Stomach smooth muscle (tissue), 2 donors: ENCODE data around the gene HHAT.

Experiments used
- H3K27ac ChIP-seq: one replicate; pipeline ENCODE4 v1.7.0; 2013; ENCODE audit warnings: mild to moderate bottlenecking, low read length, inconsistent platforms
- H3K27me3 ChIP-seq, 2 donors: one replicate each; pipeline ENCODE4 v1.7.0; 2013; ENCODE audit warnings: low read length in 2 of 2; ENCODE audit not compliant: insufficient read depth in 2 of 2, control insufficient read depth in 1 of 2
- H3K36me3 ChIP-seq, 2 donors: one replicate each; pipeline ENCODE4 v1.7.0; 2013; ENCODE audit warnings: low read length in 2 of 2; ENCODE audit not compliant: control insufficient read depth in 2 of 2, insufficient read depth in 2 of 2
- H3K4me1 ChIP-seq: one replicate; pipeline ENCODE4 v1.7.0; 2013; ENCODE audit warnings: low read length; ENCODE audit not compliant: control insufficient read depth, insufficient read depth
- H3K4me3 ChIP-seq, 2 donors: one replicate each; pipeline ENCODE4 v1.7.0; 2013; ENCODE audit warnings: low read length in 2 of 2
- H3K9ac ChIP-seq, 2 donors: one replicate each; pipeline ENCODE4 v1.7.0; 2013; ENCODE audit warnings: low read length in 2 of 2, mild to moderate bottlenecking in 1 of 2
- H3K9me3 ChIP-seq, 2 donors: one replicate each; pipeline ENCODE4 v1.7.0; 2013; ENCODE audit warnings: low read length in 2 of 2; ENCODE audit not compliant: control insufficient read depth in 2 of 2
- donor health status: healthy.
- donor health status: Pancreatic carcinoma.

HHAT gene

DNA sequence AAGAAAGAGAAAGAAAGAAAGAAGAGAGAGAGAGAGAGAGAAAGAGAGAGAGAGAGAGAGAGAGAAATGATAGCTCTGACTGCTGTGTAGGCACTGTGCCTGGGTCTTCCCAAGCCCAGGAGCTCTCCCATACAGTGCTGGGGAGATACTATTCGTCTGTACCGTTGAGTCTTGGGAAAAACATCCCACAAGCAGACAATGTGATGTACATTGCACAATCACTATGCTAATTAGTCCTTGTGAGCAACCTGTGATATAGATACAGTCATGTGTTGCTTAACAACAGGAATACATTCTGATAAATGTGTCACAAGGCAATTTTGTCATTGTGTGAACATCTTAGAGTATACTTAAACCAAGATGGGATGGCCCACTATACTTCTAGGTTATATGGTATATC lies 381.0 kb downstream of the HHAT start:
- H3K9me3 ChIP-seq, result no peaks in the 10 kb centered on the region
- H3K9ac ChIP-seq, result no peak overlapping the region
- H3K27me3 ChIP-seq, result no peaks in the 10 kb centered on the region
- H3K4me1 ChIP-seq, result no peaks in the 10 kb centered on the region
- no peaks in the 10 kb centered on the region for H3K36me3 ChIP-seq
- H3K27ac ChIP-seq, result no peak overlapping the region
- H3K4me3 ChIP-seq, result no peak overlapping the region

DNA sequence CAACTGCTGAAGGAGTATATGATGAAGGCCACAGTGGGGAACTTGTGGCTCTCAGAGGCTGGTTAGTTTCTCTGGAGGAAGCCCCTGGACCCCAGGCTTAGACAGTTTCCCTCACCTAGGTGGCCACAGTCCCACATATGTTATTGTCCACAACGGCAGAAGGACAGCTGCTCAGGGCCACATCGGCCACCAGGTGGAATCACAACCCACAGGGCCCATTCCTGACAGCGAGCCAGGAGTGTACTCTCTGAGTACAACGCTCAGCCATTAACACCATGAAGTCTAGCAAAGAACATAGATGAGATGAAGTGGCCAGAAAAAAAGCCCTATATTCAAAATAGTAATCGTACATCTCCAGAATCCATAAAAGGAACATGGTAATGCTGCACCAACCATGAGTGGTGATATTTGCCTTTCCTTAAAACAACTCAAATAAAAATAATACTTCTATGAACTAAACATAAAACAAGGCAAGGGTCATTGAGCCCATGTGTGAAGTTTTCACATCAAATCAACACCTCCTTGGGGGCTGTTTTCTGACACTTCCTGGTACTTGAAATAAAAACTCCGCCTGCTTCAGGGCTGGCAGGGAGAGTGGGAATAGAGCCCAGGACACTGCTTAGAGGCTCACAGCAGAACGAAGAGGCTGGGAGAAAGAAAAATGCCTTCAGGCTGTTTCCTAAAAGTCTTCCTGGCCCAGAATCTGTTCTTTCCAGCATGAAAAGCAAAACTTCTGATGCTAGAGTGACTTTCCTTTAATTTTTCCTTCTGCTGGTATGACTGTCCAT lies 383.3 kb downstream of the HHAT start:
- H3K36me3 ChIP-seq, result no peaks in the 10 kb centered on the region
- no peaks in the 10 kb centered on the region for H3K4me1 ChIP-seq
- H3K9me3 ChIP-seq, result no peaks in the 10 kb centered on the region
- H3K27ac ChIP-seq, result no peak overlapping the region
- no peak overlapping the region for H3K9ac ChIP-seq
- no peaks in the 10 kb centered on the region for H3K27me3 ChIP-seq
- H3K4me3 ChIP-seq, result no peak overlapping the region

DNA sequence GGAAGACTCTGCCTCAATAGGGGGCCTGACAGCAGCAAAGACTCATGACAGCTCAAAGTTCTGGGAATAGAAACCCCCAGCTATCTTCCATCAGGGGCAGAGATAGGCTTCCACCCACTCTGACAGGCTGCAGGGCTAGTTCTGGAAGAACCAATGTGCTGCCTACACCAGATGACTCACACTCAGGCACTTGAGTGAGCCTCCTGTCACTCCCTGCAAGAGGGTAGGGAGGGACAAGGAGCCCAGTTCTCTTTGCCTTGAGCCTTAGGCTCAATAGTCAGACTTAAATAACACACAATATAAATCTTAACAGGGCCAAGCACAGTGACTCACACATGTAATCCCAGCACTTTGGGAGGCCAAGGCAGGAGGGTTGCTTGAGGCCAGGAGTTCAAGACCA lies 386.4 kb downstream of the HHAT start:
- H3K36me3 ChIP-seq, result no peaks in the 10 kb centered on the region
- H3K9me3 ChIP-seq, result no peaks in the 10 kb centered on the region
- H3K4me1 ChIP-seq, result no peaks in the 10 kb centered on the region
- no peak overlapping the region for H3K4me3 ChIP-seq
- H3K27ac ChIP-seq, result no peak overlapping the region
- H3K27me3 ChIP-seq, result no peaks in the 10 kb centered on the region
- H3K9ac ChIP-seq, result no peak overlapping the region

DNA sequence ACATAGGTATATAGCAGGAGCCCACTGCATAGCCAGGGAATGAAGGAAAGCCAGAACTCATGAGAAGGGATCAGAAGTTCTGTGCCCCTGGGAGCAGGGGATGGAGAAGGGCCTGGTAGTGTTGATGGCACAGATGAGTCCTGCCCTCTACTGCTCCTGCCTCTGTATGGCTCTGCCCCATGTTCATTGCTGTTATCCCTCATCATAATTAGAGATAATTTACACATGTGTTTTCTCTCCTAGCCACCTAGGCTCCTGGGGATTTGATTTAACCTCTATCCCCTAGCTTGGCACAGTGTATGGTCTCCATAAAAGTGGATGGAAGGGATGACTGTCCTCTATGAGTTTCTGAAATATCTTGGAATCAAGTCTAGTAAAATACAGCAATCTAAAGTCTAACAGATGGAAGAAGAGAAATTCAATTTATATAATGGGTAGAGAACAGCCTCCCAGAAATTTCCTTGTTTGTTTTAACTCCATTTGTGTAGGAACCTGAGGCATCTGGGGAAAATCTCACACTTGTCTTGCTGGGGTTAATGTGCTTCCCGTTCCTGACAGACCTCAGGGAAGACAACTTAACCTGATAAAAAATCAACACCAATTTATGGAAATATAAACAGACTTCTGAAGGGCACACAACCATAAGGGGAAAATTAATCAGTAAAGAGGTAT lies 393.8 kb downstream of the HHAT start:
- no peak overlapping the region for H3K27ac ChIP-seq
- no peak overlapping the region for H3K9ac ChIP-seq
- H3K4me1 ChIP-seq, result no peaks in the 10 kb centered on the region
- no peaks in the 10 kb centered on the region for H3K27me3 ChIP-seq
- no peaks in the 10 kb centered on the region for H3K36me3 ChIP-seq
- H3K9me3 ChIP-seq, result peaks cover 0 to 4% of the 10 kb centered on the region in 2 donors
- H3K4me3 ChIP-seq, result no peak overlapping the region

DNA sequence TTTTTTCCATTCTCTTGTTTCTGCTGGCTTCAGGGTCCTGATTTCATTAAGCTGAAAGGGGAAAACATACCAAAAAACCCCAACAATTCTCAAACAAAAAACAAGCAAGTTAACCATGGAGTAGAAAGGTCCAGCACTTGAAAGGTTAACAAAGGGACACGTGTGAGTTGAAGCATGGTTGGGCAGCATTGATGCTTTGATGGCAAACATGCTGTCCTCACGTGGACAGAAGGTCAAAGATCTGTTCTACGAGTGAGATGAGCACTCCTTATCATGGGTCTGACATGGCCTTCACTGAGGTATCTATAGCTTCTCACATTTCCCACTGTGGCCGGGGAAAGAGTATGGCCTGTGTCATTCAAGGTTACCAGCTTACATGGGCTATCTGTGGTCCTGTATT lies 394.9 kb downstream of the HHAT start:
- H3K9ac ChIP-seq, result no peak overlapping the region
- H3K9me3 ChIP-seq, result peaks cover 0 to 4% of the 10 kb centered on the region in 2 donors
- H3K27me3 ChIP-seq, result no peaks in the 10 kb centered on the region
- no peak overlapping the region for H3K27ac ChIP-seq
- H3K4me3 ChIP-seq, result no peak overlapping the region
- no peaks in the 10 kb centered on the region for H3K36me3 ChIP-seq
- no peaks in the 10 kb centered on the region for H3K4me1 ChIP-seq

DNA sequence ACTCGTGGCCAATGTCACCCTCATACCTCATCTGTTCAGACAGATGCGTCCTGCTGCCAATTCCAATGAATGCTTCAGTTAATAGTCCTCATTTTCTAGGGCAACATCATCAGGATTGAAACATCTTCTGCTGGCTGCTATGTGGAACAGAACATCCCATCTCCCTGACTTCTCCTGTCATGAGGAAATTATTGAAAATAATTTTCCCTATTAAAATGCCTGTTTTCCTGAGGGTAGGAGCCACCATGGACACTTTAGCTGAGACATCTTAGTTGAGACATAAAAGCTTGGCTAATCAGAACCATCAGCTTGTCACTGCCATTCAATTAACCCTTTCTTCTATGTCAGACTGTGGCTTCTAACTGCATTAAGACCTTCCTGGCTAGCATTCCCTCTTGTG lies 396.1 kb downstream of the HHAT start:
- H3K27ac ChIP-seq, result no peak overlapping the region
- H3K36me3 ChIP-seq, result no peaks in the 10 kb centered on the region
- peaks cover 0 to 4% of the 10 kb centered on the region in 2 donors for H3K9me3 ChIP-seq
- H3K4me3 ChIP-seq, result no peak overlapping the region
- H3K4me1 ChIP-seq, result no peaks in the 10 kb centered on the region
- no peak overlapping the region for H3K9ac ChIP-seq
- no peaks in the 10 kb centered on the region for H3K27me3 ChIP-seq
